Transverse colon (tissue), 4 donors: ENCODE measurements around the gene HERC2. TPM values are rescaled to one million over a fixed set of nuclear protein-coding genes. Genes with fewer than 3 reads are reported as not detected.
"Not testable (repeated sequence)": the region's sequence is repeated elsewhere in the genome, so short reads cannot be mapped to it uniquely, and the experiment has no call there.

Source experiments
- DNase-seq: peaks from one replicate; pipeline ENCODE4 v3.0.0-alpha.2; 2019
- H3K27ac ChIP-seq, 4 donors: fragments of 200-600 bp; sonication (generic); 2 replicates each; pipeline ENCODE4 v1.5.1; 2016 to 2018; ENCODE audit warnings: inconsistent platforms in 4 of 4
- H3K27me3 ChIP-seq: fragments of 200-600 bp; sonication (generic); 2 replicates; pipeline ENCODE4 v1.5.1; 2017; ENCODE audit warnings: inconsistent platforms
- H3K36me3 ChIP-seq, 4 donors: fragments of 200-600 bp; sonication (generic); 2 replicates each; pipeline ENCODE4 v1.5.1; 2017 to 2019; ENCODE audit warnings: inconsistent platforms in 4 of 4
- H3K4me1 ChIP-seq, 4 donors: fragments of 200-600 bp; sonication (generic); 2 replicates each; pipeline ENCODE4 v1.5.1; 2017 to 2020; ENCODE audit warnings: inconsistent platforms in 4 of 4
- H3K4me3 ChIP-seq, 4 donors: fragments of 200-600 bp; sonication (generic); 1 replicate in 1 of 4; 2 replicates in 3 of 4; pipeline versions ENCODE4 v1.5.1 to v1.6.1; 2017 to 2019; ENCODE audit warnings: inconsistent platforms in 4 of 4
- H3K9me3 ChIP-seq, 2 donors: fragments of 200-600 bp; sonication (generic); 2 replicates each; pipeline ENCODE4 v1.5.1; 2017 to 2019; ENCODE audit warnings: inconsistent platforms in 2 of 2
- EP300 ChIP-seq: sonication (generic); formaldehyde crosslinking; IDR thresholded peaks from one replicate; pipeline ENCODE4 v1.6.1; 2017; ENCODE audit warnings: antibody characterized with exemption, low read depth
- POLR2A ChIP-seq: fragments of 450-650 bp; IDR thresholded peaks from one replicate; pipeline ENCODE4 v1.6.1; 2016; ENCODE audit warnings: antibody characterized with exemption, mild to moderate bottlenecking, moderate library complexity
- POLR2AphosphoS5 ChIP-seq, 3 donors: sonication (generic); formaldehyde crosslinking; IDR thresholded peaks; one replicate each; pipeline ENCODE4 v1.6.1; 2016; ENCODE audit warnings: antibody characterized with exemption in 3 of 3
- WGBS, 2 donors: methylation state at CpG; one replicate each; pipeline ENCODE4 v1.1.5; 2018; ENCODE audit warnings: low coverage in 1 of 2; 5-methylcytosine and 5-hydroxymethylcytosine counted together
- in situ Hi-C, 4 donors: fragments of 200-750 bp; cut with MboI; loops; one replicate each; pipeline versions ENCODE4 v1.15.0 to v1.15.1; 2017; ENCODE audit warnings: low sequenced_read_pairs in 3 of 4, low pct_ligation_motif_present in 1 of 4, low pct_unique_long_range_greater_than_20kb in 1 of 4
- intact Hi-C: fragments of 100-400 bp; cut with DNase I; formaldehyde crosslinking; loops from one replicate; pipeline ENCODE4 v1.15.1; 2023; ENCODE audit warnings: low total_unique reads
- total RNA-seq, 4 donors: library from RNA; depleted of rRNA; stranded (reverse); fragments of >200 nt; gene quantifications; one replicate each; pipeline ENCODE4 v1.1.0, GENCODE V29; 2016
- TF ChIP-seq, protein P1 (sequence below), 5 experiments: fragments of 200-600 bp in 3 of 5; fragments of 450-650 bp in 2 of 5; sonication (generic) in 3 of 5; IDR thresholded peaks; 1 replicate in 2 of 5; 2 replicates in 3 of 5; pipeline ENCODE4 v1.5.1; 2016 to 2017; ENCODE audit warnings: antibody characterized with exemption in 5 of 5, inconsistent platforms in 3 of 5, mild to moderate bottlenecking in 2 of 5, moderate library complexity in 1 of 5

HERC2 gene
- total RNA-seq, 4 donors from 2014 or later: 64.9 to 182 (median 83.7) TPM

DNA sequence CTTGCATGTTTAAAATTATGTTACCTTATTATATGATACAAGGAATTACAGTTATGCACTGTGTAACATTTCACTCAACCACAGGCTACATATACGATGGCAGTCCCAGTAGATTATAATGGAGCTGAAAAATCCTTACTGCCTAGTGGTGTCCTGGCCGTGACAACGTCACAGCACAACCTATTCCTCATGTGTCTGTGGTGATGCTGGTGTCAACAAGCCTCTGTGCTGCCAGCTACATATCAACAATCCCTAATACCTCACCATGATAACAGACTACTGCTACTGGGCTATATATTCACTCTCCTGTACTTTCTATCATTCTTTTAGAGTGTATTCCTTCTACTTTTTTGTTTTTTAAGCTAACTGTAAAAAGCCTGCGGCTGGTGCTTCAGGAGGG, 142.7 kb downstream of the HERC2 start:
- no peak for TF ChIP-seq POLR2AphosphoS5 (IDR thresholded peaks at IDR 0.05)
- Histone ChIP-seq H3K27me3 (no peaks in the 10 kb centered on the region), H3K4me3 (no peak overlapping the region), H3K36me3 (peaks cover 0 to 26% (median 10%) of the 10 kb centered on the region in 4 donors), H3K9me3 (no peaks in the 10 kb centered on the region), H3K27ac (no peak overlapping the region), H3K4me1 (peaks cover 0 to 13% (median 8%) of the 10 kb centered on the region in 4 donors)
- 92 to 100% methylated on average over 4 of the region's 4 CpGs for WGBS, 2 donors
- intact Hi-C loops: no loop called here
- in situ Hi-C loops: no loop called here
- DNase-seq: no peak

DNA sequence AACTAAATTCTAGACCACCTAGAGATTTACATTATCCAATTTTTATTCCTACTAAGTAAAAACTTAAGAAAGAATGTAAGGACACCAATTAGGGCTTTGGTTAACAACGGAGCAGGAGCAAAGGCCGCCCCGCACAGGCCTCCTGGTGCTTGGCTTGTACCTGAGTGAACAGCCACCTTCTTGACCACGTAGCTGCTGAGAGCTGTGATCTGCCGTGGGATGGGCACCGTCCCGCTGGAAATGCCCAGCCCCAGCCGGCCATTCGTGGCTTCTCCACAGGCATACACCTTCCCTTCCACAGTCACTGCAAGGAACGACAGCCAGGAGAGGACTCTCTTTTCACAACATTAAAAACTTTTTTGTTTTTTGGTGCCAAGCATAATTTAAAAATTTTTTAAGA, 143.3 kb downstream of the HERC2 start:
- in situ Hi-C loops (no loop called here), intact Hi-C loops (no loop called here)
- no peak for DNase-seq
- Histone ChIP-seq H3K4me3 (no peak overlapping the region), H3K9me3 (no peaks in the 10 kb centered on the region), H3K4me1 (peaks cover 0 to 13% (median 8%) of the 10 kb centered on the region in 4 donors), H3K27ac (no peak overlapping the region), H3K36me3 (peaks cover 0 to 26% (median 10%) of the 10 kb centered on the region in 4 donors), H3K27me3 (no peaks in the 10 kb centered on the region)
- TF ChIP-seq, protein P1, sequence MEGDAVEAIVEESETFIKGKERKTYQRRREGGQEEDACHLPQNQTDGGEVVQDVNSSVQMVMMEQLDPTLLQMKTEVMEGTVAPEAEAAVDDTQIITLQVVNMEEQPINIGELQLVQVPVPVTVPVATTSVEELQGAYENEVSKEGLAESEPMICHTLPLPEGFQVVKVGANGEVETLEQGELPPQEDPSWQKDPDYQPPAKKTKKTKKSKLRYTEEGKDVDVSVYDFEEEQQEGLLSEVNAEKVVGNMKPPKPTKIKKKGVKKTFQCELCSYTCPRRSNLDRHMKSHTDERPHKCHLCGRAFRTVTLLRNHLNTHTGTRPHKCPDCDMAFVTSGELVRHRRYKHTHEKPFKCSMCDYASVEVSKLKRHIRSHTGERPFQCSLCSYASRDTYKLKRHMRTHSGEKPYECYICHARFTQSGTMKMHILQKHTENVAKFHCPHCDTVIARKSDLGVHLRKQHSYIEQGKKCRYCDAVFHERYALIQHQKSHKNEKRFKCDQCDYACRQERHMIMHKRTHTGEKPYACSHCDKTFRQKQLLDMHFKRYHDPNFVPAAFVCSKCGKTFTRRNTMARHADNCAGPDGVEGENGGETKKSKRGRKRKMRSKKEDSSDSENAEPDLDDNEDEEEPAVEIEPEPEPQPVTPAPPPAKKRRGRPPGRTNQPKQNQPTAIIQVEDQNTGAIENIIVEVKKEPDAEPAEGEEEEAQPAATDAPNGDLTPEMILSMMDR (IDR thresholded peaks at IDR 0.05): no peak
- TF ChIP-seq POLR2A (no peak), EP300 (no peak), POLR2AphosphoS5 (IDR thresholded peaks at IDR 0.05) (no peak)
- WGBS, 2 donors: 97 to 99% methylated on average over 9 to 10 of the region's 10 CpGs

DNA sequence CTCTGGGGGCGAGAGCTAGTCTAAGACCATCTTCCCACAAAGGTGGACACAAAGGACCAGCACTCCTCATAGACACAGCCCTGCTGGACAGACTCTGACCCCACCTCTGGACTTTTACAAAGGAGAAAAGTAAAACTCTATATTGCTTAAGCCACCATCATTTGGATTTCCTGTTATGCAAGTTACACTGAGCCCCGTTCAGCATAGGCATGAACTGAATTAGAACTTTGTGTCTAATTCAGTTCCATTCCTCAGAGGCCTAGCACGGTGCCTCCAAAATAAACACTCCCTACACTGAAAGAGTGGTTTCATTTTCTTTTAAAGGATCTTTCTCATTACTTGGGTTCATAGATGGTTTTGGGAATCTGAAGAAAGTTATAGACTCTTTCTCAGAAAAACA, 143.7 kb downstream of the HERC2 start:
- no peak overlapping the region for H3K27ac ChIP-seq
- H3K9me3 ChIP-seq: no peaks in the 10 kb centered on the region
- intact Hi-C loops: no loop called here
- H3K36me3 ChIP-seq: peaks cover 0 to 26% (median 10%) of the 10 kb centered on the region in 4 donors
- TF ChIP-seq POLR2A (no peak), EP300 (no peak), POLR2AphosphoS5 (IDR thresholded peaks at IDR 0.05) (no peak)
- TF ChIP-seq, protein P1 (IDR thresholded peaks at IDR 0.05): no peak
- H3K4me1 ChIP-seq: peaks cover 0 to 13% (median 8%) of the 10 kb centered on the region in 4 donors
- 77 to 79% methylated on average over 2 to 3 of the region's 3 CpGs for WGBS, 2 donors
- no peak for DNase-seq
- H3K4me3 ChIP-seq: no peak overlapping the region
- H3K27me3 ChIP-seq: no peaks in the 10 kb centered on the region
- in situ Hi-C loops: no loop called here

DNA sequence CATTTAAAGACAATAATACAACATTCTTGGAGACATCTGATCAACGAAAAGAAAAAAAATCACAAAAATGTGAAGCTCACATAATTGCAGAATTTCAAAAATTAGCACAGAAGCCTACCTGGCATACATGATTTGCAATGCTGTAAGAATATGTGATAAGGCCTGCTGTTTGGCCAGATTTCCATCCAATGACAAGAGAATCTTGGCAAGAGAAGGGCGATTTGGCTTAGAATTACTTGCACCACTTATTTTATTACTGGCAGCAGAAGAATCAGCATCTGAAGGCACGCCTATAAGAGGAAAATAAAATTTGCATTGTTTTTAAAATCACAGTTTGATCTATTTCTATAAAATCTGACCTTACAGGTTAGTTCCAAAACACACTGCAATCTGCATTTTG, 152.6 kb downstream of the HERC2 start:
- WGBS, 2 donors: 80 to 85% methylated on average over 3 of the region's 3 CpGs

DNA sequence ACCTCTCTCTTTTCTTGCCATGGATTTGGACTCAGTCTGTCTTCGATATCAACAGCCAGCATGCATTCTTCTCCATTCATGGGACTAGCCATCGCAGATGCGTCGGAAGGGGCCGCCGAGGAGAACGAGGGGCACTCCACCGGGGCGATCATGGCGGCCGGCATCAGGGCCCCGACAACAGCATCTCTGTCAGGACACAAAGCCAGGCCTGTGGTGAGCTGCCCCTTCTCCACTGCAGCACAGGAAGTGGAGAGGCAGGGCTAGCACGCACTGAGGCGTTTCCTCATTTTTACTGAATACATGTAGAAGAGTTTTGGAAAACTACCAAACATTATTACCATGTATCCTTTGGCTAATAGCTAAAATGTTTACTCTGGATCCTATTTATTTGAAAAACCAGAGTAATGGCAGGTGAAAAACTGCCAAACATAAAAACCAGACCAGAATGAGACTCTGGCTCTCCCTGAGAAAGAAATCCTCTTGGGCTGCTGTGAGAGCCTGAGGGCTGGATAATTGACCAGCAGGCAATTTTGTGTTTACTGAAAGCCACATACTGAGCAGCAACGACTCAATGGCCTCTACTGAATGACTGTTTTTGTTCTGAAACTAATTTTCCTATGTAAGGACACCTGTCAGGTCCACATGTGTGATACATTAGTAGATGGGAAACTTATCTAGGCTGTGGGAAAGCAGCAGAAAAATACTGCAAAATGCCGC, 153.4 kb downstream of the HERC2 start:
- H3K27ac ChIP-seq, intact Hi-C loops, H3K9me3 ChIP-seq, H3K4me3 ChIP-seq, H3K27me3 ChIP-seq, H3K4me1 ChIP-seq, DNase-seq: not testable (repeated sequence)
- 89 to 100% methylated on average over 3 to 16 of the region's 16 CpGs for WGBS, 2 donors
- H3K36me3 ChIP-seq: peaks cover 0 to 46% (median 19%) of the 10 kb centered on the region in 4 donors
- in situ Hi-C loops: loop anchor here in 1 of 4 donors (25.0 kb wide), 1 partner anchor 94 kb away; no protein-coding TSS in a partner anchor

More for the DNA sequence above, 152.6 kb downstream of the HERC2 start:
- in situ Hi-C loops (loop anchor here in 1 of 4 donors (25.0 kb wide), 1 partner anchor 93 kb away; no protein-coding TSS in a partner anchor), intact Hi-C loops (no loop called here)
- no peaks in the 10 kb centered on the region for H3K4me1 ChIP-seq
- H3K4me3 ChIP-seq: no peak overlapping the region
- DNase-seq: no peak
- peaks cover 0 to 44% (median 19%) of the 10 kb centered on the region in 4 donors for H3K36me3 ChIP-seq
- TF ChIP-seq EP300 (no peak), POLR2A (no peak), POLR2AphosphoS5 (IDR thresholded peaks at IDR 0.05) (no peak)
- TF ChIP-seq, protein P1 (IDR thresholded peaks at IDR 0.05): no peak
- H3K9me3 ChIP-seq: no peaks in the 10 kb centered on the region
- H3K27me3 ChIP-seq: no peaks in the 10 kb centered on the region
- no peak overlapping the region for H3K27ac ChIP-seq
